Raji (cell line): ENCODE data around the gene TRIML1.

Source experiments
- POLR2A ChIP-seq: IDR thresholded peaks from 2 replicates; pipeline ENCODE4 v1.6.1; 2011; ENCODE audit warnings: low read depth, low read length, control low read depth; ENCODE audit not compliant: insufficient read depth

Gene TRIML1, protein sequence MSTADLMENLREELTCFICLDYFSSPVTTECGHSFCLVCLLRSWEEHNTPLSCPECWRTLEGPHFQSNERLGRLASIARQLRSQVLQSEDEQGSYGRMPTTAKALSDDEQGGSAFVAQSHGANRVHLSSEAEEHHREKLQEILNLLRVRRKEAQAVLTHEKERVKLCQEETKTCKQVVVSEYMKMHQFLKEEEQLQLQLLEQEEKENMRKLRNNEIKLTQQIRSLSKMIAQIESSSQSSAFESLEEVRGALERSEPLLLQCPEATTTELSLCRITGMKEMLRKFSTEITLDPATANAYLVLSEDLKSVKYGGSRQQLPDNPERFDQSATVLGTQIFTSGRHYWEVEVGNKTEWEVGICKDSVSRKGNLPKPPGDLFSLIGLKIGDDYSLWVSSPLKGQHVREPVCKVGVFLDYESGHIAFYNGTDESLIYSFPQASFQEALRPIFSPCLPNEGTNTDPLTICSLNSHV

DNA sequence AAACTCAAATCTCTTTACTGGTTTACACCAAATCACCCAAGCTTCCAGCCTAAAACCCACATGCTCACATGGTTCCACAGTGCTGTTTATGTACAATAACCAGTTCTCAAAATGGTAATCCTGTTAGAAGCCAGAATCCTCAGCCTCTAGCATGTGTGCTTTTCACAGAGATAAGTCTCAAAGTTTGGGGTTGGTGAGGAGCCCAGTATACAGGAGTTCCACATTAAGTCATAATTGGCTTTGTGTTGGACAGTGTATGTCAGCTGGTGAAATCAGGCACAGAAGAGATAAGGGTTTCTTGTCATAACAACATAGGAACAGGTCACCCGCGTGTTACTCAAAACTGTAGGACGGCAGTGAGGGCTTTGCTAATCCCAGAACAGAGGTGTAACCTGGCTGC, at the start of gene TRIML1:
TRIML1 (plus strand) TSS at position 301 of the 400 bp plus-strand sequence. CDS start 118 bp downstream, outside the sequence.
- no peak for TF ChIP-seq POLR2A

- no peak for TF ChIP-seq POLR2A
Observed at GRCh38 chr4:188092824-188093223, 46.4 kb upstream of the TRIML1 start.

DNA sequence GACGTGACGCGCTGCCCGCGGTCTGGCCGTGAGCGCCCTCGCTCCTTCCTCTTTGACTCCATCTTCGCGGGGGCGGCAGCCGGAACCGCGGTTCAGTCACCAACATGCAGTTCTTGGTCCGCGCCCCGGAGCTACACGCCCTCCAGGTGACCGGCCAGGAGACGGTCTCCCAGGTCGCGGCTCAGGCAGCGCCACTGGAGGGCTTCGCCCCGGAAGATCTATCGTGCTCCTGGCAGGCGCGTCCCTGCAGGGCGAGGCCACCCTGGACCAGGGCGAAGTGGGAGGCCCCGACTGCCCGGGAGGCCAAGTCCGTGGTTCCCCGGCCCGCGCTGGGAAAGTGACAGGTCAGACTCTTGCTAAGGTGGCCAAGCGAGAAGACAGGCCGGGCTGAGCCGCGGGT, 32.8 kb upstream of the TRIML1 start:
- TF ChIP-seq POLR2A, result no peak

DNA sequence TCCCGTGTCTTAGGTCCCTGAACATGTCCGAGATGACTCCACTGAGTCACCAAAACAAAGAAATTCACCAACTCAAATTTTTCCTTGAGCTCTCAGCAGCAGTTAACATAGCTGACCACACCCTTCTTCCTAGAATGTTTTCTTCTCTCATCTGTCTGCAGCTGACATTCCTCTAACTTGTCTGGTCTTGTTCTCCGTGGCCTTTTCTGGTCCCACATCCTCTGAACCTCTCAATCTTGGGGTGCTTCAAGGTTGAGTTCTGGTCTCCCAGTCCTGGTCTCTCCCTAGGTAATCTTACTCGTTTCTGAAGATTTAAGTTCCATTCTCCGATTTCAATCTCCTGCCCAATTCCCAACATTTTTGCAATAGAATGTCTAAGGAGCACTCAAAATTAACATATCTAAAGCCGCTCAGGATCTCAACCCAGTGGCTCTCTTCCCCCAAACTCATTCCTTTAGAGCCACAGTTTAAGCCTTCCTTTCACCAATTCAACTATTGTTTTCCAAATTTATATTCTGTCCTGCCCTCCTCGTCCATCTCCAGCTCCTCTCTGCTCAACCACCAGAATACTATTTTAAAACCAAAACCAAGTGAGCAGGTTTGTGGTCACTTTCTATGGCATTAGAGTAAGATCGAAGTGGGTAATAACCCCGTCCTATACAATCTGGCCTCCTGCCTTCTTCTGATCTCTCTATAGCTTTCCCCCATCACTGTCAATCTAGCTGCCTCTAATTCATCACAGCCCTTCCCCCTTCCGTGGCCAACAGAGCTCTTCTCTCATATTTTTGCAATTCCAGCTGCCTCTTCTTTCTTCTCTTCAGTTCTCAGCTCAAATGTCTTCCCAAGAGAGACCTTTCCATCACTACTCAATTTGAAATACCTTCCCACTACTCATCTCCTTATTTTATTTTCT, 31.1 kb upstream of the TRIML1 start:
- TF ChIP-seq POLR2A, result no peak

- TF ChIP-seq POLR2A, result no peak
Observed at GRCh38 chr4:188109157-188109755, 30.0 kb upstream of the TRIML1 start, which contains the start of gene TRIML2. TSS of gene TRIML2 (minus strand) at chr4:188109603. CDS start at chr4:188105368, 4,235 bp downstream.

DNA sequence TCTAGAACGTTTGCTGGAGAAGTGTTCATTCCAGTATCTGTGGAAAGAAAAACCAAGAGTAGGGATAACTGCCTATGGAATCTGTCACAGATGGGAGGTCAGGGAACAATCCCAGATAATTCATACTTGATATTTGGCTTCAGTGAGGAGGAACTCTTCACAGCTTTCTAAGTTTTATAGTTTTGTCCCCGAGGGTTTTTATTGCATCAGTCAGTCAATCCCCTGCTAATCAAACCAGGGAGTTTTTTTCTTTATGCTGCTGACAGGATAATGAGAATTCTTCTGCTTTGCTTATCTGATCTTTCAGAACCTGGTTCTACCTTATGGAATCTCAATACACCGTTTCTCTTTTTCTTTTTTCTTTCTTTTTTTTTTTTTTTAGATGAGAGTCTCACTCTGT, 29.2 kb upstream of the TRIML1 start:
- TF ChIP-seq POLR2A, result no peak

DNA sequence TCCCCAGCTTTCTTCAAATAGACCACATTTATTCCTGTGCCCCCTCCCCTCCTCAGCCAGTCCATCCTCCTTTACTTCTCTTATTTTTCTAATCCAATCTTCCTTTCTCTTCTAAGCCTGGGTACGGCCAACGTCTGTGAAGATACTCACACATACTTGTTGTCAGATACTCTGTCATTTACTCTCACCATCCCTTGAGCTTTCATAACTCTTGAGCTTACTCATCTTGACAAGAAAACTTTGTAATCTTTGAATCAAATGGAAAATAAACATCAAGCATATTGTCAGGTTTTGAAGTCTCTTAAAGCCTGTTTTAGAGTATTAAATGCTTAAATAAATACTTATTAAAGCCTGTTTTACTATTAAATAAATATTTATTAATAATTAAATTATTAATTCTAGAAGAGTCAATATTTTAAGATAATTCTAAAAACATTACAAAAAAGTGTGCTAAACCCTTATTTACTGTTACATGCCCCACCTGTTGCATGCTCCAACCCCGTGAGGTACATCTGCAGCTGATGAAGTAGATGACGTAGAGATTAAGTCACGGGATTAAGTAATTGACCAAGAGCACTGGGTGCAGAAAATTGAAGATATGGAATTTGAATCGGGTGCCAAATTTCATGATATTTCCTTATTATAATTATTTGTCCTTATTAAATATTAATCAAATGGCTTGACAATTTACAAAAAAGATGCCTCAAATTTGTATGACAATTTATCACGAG, 28.3 kb upstream of the TRIML1 start:
- TF ChIP-seq POLR2A, result no peak

DNA sequence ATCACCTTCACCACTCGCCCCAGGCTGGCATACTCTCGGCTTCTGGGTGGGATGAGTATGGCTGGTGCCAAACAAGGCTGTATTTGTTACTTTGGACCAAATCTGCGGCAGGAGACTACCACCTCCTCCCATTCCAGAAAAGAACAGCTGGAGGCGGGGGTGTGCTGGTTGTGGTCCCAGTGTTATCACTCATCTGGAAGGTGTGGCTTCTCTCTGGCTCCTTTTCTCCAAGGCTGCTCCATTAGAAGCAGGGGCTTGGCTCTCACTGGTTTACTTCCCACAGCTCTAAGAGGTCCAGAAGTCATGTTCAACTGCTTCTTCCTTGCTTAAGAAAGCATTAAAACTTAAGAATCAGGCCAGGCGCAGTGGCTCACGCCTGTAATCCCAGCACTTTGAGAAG, 27.3 kb upstream of the TRIML1 start:
- no peak for TF ChIP-seq POLR2A

DNA sequence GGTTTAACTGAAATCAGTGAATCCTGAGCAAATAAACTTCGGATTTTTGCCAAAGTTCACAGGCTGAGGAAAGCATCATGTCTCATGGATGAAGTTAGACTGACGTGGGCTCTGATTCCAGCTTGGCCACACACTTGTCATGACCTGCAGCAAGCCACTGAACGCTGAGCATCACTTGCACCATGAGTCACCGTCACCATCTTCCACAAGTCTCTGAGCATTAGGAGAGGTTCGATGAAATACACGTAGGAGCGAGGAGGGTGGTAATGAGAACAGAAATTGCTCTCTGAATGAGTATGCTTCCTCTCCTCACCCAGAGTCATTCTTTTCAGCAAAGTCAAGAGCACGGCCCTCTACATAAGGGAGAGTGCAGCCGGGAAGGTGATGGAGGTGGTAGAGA, 26.1 kb upstream of the TRIML1 start:
- no peak for TF ChIP-seq POLR2A

GRCh38 chr4:188117631-188118324, 21.5 kb upstream of the TRIML1 start:
- TF ChIP-seq POLR2A, result no peak

- TF ChIP-seq POLR2A, result no peak
Observed at GRCh38 chr4:188121530-188121929, 17.7 kb upstream of the TRIML1 start.

- no peak for TF ChIP-seq POLR2A
Observed at GRCh38 chr4:188127214-188127874, 11.9 kb upstream of the TRIML1 start.

GRCh38 chr4:188130355-188130754, 8.9 kb upstream of the TRIML1 start:
- no peak for TF ChIP-seq POLR2A
